ENCODE measurements around the gene KCTD1. TPM values are rescaled to one million over a fixed set of nuclear protein-coding genes. Genes with fewer than 3 reads are reported as not detected.

The KCTD1 gene
- total and polyA plus RNA-seq, 2 of the 8 experiments (the other 6 are each of a cell fraction or from before 2014, with no cell fraction given), result 7.7 to 14.0 TPM

GRCh38 chr18:26521617-26522016, 26.7 kb downstream of the KCTD1 start (continued):
- TF ChIP-seq CHD7 (IDR thresholded peaks at IDR 0.05; ENCODE audit: insufficient replicate concordance, low read length) (no peak), KDM1A (IDR thresholded peaks at IDR 0.05; ENCODE audit: borderline replicate concordance, low read length) (no peak), MAX (IDR thresholded peaks at IDR 0.05) (no peak), CTCF (IDR thresholded peaks at IDR 0.05; ENCODE audit: control extremely low read depth in 1 of 3, insufficient read depth in 1 of 3, low read depth in 1 of 3, low read length in 3 of 3) (no peak), RNF2 (IDR thresholded peaks at IDR 0.05; ENCODE audit: borderline replicate concordance, low read depth, low read length, missing control alignments, poor library complexity, severe bottlenecking) (no peak), ATF3 (IDR thresholded peaks at IDR 0.05; ENCODE audit: insufficient read depth, low read depth, low read length) (no peak)

All from H1 (cell line).